Measurements from ENCODE around the gene BBIP1. TPM values are rescaled to one million over a fixed set of nuclear protein-coding genes. Genes with fewer than 3 reads are reported as not detected.
A peak's percentile ranks its signal among the peaks of the same experiment; 100 is the strongest.

Gene BBIP1
- total RNA-seq, 4 donors from 2014 or later: 27.1 to 40.2 (median 28.7) TPM

DNA sequence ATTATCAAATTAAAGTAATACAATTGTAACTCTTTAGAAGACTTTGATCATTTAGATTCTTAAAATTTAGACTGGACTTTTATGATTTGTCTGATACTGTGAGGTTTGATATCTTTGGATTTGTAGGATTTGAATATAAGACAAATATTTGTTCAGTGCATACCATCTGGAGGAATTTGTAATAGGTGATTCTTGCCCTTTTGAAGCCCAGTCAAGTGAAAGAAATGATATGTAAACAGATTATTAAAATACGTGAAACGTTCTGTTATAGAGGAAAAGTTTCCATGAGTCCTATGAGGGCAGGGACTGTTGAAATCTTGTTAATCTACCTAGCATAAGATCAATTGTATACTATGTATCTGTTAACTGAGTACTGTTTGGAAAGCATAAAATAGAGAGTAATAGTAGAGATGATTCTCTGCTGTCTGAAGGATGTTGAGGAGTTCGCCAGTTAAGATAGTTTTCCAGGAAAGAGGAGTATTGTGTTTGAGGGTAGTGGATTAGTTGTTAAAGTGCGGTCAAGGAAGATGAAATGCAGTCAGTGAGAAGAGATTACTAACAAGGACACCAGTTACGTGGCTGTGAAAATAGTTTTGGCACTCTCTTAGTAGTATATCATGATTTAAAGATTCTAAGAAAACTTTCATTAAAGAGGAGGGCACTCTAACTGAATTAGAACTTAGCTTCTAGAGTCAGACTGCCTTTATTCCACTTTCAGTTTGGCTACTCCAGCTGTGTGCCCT is 32.9 kb downstream of the BBIP1 start:
- ATAC-seq: no peak
- peaks cover 0 to 44% (median 2%) of the 10 kb centered on the region in 3 donors for H3K4me1 ChIP-seq
- TF ChIP-seq POLR2AphosphoS5 (IDR thresholded peaks at IDR 0.05) (no peak), POLR2A (IDR thresholded peaks at IDR 0.05) (no peak), EP300 (IDR thresholded peaks at IDR 0.05) (no peak)
- TF ChIP-seq, protein P1, sequence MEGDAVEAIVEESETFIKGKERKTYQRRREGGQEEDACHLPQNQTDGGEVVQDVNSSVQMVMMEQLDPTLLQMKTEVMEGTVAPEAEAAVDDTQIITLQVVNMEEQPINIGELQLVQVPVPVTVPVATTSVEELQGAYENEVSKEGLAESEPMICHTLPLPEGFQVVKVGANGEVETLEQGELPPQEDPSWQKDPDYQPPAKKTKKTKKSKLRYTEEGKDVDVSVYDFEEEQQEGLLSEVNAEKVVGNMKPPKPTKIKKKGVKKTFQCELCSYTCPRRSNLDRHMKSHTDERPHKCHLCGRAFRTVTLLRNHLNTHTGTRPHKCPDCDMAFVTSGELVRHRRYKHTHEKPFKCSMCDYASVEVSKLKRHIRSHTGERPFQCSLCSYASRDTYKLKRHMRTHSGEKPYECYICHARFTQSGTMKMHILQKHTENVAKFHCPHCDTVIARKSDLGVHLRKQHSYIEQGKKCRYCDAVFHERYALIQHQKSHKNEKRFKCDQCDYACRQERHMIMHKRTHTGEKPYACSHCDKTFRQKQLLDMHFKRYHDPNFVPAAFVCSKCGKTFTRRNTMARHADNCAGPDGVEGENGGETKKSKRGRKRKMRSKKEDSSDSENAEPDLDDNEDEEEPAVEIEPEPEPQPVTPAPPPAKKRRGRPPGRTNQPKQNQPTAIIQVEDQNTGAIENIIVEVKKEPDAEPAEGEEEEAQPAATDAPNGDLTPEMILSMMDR (IDR thresholded peaks at IDR 0.05): no peak
- H3K36me3 ChIP-seq: peaks cover 0 to 53% of the 10 kb centered on the region in 2 donors
- H3K27ac ChIP-seq: peak overlapping the region; percentile 58 to 76 (median 64)
- no peaks in the 10 kb centered on the region for H3K27me3 ChIP-seq
- no peaks in the 10 kb centered on the region for H3K9me3 ChIP-seq
- WGBS, 2 donors (ENCODE audit: low coverage in 1 of 2): 23 to 46% methylated on average over 5 of the region's 5 CpGs
- H3K4me3 ChIP-seq: no peak overlapping the region

DNA sequence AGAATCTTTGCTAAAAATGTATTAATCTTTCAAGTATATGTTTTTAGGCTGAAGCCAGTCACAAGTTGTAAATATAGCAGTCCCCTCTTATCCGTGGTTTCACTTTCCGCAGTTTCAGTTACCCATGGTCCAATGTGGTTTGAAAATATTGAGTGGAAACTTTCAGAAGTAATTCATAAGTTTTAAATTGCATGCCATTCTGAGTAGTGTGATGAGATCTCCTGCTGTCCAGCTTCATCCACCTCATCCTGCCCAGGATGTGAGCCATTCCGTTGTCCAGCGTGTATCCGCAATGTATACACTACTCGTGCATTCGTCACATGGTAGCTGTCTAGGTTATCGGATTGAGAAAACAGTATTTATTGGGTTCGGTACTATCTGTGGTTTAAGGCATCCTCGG is 35.1 kb downstream of the BBIP1 start:
- ATAC-seq: peak; percentile 31
- Histone ChIP-seq H3K4me3 (peak overlapping the region in 1 of 2 donors; percentile 20), H3K4me1 (peaks cover 0 to 66% (median 2%) of the 10 kb centered on the region in 3 donors), H3K27ac (peak overlapping the region; percentile 47 to 71 (median 60)), H3K9me3 (no peaks in the 10 kb centered on the region), H3K36me3 (peaks cover 0 to 36% of the 10 kb centered on the region in 2 donors), H3K27me3 (no peaks in the 10 kb centered on the region)
- no peak for TF ChIP-seq POLR2AphosphoS5 (IDR thresholded peaks at IDR 0.05)
- 36 to 59% methylated on average over 4 to 10 of the region's 10 CpGs for WGBS, 2 donors (ENCODE audit: low coverage in 1 of 2)

DNA sequence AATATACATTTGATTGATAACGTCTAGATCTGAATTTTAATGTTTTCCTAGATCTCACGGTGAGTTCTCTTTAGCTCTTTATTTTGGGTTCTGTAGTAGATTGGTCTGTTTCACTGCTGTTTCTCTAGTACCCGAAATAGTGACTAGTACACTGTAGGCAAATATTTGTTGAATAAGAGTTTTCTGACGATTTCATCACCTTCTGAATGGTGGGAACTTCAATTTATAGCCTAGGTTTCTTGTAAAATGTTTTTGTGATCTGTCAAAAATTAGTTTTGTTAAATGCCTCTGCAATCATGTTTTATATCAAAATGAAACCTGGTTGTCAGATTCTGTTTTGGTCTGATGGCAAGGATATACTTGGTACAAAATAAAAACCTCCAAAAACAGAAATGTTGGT is 37.1 kb downstream of the BBIP1 start:
- Histone ChIP-seq H3K27me3 (no peaks in the 10 kb centered on the region), H3K36me3 (peaks cover 0 to 35% of the 10 kb centered on the region in 2 donors), H3K4me3 (peak overlapping the region in 1 of 2 donors; percentile 6), H3K4me1 (peaks cover 0 to 84% (median 7%) of the 10 kb centered on the region in 3 donors), H3K27ac (peak overlapping the region in 1 of 4 donors; percentile 71), H3K9me3 (no peaks in the 10 kb centered on the region)
- ATAC-seq: no peak
- WGBS, 2 donors (ENCODE audit: low coverage in 1 of 2): 56 to 62% methylated on average over 4 of the region's 4 CpGs
- no peak for TF ChIP-seq POLR2AphosphoS5 (IDR thresholded peaks at IDR 0.05)
- TF ChIP-seq POLR2A (IDR thresholded peaks at IDR 0.05): no peak
- TF ChIP-seq, protein P1 (IDR thresholded peaks at IDR 0.05): no peak
- no peak for TF ChIP-seq EP300 (IDR thresholded peaks at IDR 0.05)

DNA sequence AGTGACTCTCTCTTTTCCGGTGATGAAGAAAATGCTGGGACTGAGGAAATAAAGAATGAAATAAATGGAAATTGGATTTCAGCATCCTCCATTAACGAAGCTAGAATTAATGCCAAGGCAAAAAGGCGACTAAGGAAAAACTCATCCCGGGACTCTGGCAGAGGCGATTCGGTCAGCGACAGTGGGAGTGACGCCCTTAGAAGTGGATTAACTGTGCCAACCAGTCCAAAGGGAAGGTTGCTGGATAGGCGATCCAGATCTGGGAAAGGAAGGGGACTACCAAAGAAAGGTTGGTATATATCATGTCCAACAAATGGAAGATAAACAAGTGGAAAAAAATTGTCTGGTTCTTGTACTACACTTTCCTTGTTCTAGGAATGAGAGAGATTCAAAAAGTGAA is 37.7 kb downstream of the BBIP1 start:
- WGBS, 2 donors (ENCODE audit: low coverage in 1 of 2): 85 to 89% methylated on average over 9 of the region's 9 CpGs
- H3K4me3 ChIP-seq: no peak overlapping the region
- ATAC-seq: no peak

DNA sequence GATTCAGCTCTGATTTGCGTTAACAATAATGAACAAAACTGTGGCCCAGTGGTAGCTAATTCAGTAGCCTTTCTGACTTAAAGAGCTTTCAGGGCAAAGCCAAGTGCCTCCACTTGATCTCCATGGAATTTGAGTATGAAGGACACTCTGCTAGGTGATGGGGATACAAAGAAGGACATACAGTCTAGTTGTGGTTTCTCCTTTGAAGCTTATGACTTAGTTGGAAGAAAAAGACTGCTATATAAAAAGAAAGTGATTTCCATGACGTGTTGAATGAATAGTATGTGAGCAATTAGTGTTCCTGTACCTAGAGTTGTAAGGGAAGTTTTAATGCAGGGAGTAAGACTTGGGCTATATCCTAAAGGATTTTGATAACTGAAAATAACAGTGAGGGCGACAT is 39.0 kb downstream of the BBIP1 start:
- TF ChIP-seq POLR2AphosphoS5 (IDR thresholded peaks at IDR 0.05): no peak
- no peak for TF ChIP-seq POLR2A (IDR thresholded peaks at IDR 0.05)
- no peak for TF ChIP-seq EP300 (IDR thresholded peaks at IDR 0.05)
- TF ChIP-seq, protein P1 (IDR thresholded peaks at IDR 0.05): no peak
- H3K27me3 ChIP-seq: no peaks in the 10 kb centered on the region
- 50 to 65% methylated on average over 2 to 3 of the region's 3 CpGs for WGBS, 2 donors (ENCODE audit: low coverage in 1 of 2)
- no peaks in the 10 kb centered on the region for H3K9me3 ChIP-seq
- no peak overlapping the region for H3K4me3 ChIP-seq
- H3K4me1 ChIP-seq: peaks cover 0 to 87% (median 5%) of the 10 kb centered on the region in 3 donors
- no peak for ATAC-seq
- peaks cover 0 to 39% of the 10 kb centered on the region in 2 donors for H3K36me3 ChIP-seq
- peak overlapping the region in 3 of 4 donors; percentile 1 to 71 (median 22) for H3K27ac ChIP-seq

More for the DNA sequence above, 37.7 kb downstream of the BBIP1 start:
- TF ChIP-seq POLR2AphosphoS5 (IDR thresholded peaks at IDR 0.05) (no peak), EP300 (IDR thresholded peaks at IDR 0.05) (no peak), POLR2A (IDR thresholded peaks at IDR 0.05) (no peak)
- TF ChIP-seq, protein P1 (IDR thresholded peaks at IDR 0.05): no peak
- Histone ChIP-seq H3K4me1 (peaks cover 0 to 87% (median 7%) of the 10 kb centered on the region in 3 donors), H3K27ac (peak overlapping the region in 1 of 4 donors; percentile 71), H3K9me3 (no peaks in the 10 kb centered on the region), H3K36me3 (peaks cover 0 to 36% of the 10 kb centered on the region in 2 donors), H3K27me3 (no peaks in the 10 kb centered on the region)
